ENCODE results near the gene TDRD9.

Gene TDRD9

DNA sequence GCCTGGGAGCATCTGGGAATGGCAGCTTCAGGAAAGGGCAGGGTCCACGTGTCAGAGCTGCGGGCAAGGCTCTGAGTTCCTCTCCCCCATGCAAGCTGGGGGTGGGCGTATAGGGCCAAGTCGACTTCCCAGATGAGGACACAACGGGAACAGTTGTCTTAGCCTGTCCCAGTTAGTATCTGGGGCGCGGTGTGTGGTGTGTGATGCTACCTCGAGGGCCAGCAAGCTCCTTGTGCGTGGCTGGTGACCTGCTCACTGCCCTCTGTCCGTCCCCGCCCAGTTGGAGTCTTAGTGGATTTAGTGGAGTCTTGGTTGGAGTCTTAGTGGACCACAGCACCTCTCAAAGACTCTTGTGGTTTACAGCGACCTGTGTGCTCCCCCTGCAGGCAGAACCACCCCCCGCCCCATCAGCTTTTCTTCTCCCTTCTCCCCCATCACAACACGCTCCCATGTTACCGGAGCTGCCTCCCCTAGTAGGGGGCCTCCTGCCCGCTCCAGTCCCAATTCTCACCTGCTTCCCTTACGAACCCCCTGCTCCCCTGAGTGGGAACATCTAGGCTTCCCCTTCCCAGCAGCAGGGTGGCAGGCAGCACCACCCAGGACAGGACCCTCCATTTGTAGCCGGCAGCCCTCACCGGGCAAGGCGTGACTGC lies 165.9 kb downstream of the TDRD9 start:
- peak in 1 of 5 donors; percentile 4 for DNase-seq

DNA sequence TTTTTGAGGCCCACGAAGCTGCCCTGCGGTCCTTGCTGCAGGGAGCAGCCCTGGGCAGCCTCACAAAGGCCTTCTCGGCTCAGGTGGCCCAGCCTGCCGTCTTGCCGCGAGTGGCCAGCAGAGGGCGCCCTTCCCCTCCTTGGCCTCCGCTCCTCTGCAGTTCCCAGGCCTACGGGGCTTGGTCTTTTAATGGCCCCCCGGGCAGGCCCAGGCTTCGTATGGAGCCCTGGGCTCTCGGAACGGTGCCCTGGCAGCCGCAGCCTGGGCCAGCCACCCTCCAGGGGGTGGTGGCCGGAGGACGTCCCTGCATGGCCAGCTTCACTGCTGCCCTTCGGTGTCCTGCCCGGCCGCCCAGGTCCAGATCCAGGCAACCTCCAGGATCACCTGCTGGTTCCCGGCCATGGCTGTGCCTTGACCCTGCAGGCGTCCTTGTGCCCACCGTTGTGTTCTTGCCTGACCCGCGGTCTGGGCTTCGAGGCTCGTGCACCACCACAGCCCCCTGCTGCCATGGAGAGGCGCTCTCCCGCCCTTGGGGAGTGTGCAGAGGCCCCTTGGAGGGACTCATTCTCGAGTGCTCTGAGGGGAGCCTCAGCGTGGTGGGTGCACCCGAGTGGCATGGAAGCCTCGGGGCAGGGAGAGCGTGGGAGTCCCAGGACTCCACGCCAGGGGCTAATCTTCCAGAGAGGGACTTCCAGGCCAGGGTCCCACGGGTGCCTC lies 166.6 kb downstream of the TDRD9 start:
- DNase-seq: peak; percentile 51 to 74 (median 56)

- DNase-seq: peak in 1 of 5 donors; percentile 6
These were observed 167.4 kb downstream of the TDRD9 start for GRCh38 chr14:104095426-104096310.

GRCh38 chr14:104096318-104096717 lies 168.1 kb downstream of the TDRD9 start:
- no peak for DNase-seq

- no peak for DNase-seq
These were observed 168.8 kb downstream of the TDRD9 start for GRCh38 chr14:104096751-104097700.

DNA sequence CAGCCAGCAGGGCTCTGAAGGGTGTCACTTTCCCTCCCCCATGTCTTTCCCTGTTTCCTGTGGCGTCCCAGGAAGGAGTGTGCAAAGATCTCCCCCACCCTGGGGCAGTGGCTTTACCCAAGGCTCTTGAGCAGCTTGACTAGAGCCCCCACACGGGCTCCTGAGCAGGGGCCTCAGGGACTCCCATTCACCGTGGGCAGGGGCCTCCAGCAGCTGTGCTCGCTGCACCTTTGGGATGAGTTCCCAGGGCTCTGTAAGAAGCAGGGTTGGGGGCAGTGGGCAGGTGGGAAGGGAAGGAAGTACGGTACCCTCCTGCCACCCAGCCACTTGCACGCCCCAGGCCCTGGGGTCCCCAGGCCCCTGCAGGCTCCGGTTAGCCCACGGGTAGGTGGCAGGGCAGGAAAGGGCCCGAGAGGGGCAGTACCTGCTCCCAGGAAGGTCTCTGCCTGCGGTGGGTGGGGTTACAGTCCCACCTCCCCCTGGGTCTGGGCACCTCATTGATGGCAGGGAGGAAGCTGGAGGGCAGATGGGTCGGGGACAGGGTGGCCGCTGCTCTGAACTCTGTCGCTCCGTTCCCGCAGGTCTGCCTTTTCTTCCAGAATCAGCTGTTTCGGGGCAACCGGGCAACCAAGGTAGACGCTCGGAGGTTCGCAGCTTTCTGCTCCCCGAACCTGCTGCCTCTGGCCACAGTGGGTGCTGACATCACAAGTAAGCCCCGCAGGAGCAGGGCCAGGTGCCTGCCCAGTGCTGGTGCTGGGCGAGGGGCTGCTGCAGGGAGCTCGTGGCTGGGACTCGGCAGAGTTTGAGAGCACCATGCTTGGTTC lies 170.2 kb downstream of the TDRD9 start:
- no peak for DNase-seq

- DNase-seq: no peak
These were observed 171.1 kb downstream of the TDRD9 start for GRCh38 chr14:104099096-104100041.

DNA sequence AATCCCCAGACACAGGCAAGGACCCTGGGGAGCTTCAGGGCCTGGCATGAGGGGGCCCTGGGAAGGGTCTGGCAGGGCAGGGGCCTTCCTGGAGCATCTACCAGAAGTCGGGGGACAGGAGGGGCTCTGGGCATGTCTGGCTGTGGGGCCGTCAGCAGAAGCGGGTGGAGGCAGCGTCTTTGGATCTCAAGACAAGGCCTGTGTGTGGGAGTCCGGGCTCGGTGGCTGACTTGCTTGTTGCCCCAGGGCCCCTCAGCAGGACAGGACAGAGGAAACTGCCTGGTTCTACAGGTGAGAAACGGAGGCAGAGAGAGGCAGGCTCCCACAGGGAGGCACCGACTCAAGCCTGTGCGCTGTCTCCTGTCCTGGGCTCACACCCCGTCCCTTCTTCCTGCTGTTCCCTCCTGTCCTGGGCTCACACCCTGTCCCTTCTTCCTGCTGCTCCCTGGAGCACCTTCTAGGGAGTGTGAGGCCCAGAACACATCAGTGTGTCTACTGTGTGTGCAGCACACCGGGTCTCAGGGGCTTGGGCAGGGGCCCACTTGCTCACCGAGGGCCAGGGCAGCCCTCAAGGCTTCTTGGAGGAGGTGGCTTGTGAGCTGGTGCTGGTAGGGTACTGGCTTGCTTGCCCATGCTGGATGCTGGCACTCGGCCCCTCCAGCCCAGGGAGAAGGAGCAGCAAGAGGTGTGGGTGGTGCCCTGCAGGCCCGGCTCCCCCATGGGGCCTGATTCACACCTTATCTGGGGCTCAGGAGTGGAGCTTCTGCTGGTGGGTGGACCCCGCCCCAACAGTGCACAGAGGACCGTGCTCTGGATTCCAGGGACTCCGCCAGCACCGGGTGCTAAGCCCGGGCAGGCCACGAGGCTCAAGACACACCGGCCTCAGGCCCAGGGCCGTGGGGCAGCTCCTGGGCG lies 172.2 kb downstream of the TDRD9 start:
- DNase-seq: no peak

- DNase-seq: no peak
These were observed 172.9 kb downstream of the TDRD9 start for GRCh38 chr14:104101086-104101621.

DNA sequence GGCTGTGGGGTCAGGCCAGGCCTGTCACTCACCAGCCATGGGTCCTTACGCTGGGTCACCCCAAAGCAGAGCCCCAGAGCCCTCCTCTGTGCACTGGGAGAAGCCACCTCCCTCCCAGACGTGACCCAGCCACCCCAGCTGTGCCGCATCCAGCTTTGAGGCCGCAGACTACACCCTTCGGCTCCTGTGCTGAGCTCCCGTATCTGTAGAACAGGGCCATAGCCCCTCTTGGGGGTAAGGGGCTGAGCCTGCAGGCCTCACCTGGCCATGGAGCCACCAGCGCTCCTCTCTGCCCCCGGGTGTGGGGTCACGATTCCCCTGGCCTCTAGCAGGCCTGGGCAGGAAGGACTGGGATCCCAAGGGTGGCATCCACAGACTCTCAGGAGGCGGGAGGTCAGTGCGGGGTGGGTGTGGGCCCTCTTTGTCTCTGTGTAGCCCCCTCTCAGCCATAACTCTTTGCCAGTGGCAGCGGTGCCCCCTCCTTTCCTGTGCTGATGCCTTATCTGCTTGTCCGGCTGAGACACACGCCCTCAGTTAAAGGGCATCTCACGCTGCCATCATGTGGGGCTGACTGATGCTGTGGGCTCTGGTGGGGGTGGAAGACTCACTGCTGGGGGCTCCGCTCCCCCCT lies 173.5 kb downstream of the TDRD9 start:
- DNase-seq: no peak

Data from T-helper 1 cell (primary cell).